Activated T-helper 1 cell treated with Interleukin-2 at 50 U/mL for 16 hours (primary cell): ENCODE results near the gene GSTM3.
A peak's percentile ranks its signal among the peaks of the same experiment; 100 is the strongest.
"Not testable (repeated sequence)": the region's sequence is repeated elsewhere in the genome, so short reads cannot be mapped to it uniquely, and the experiment has no call there.

Experiments
- DNase-seq: peaks from one replicate; pipeline ENCODE4 v3.0.0-alpha.2; 2020; ENCODE audit warnings: low read depth

Gene GSTM3

GRCh38 chr1:109697861-109698260 lies 43.0 kb downstream of the GSTM3 start:
- not testable (repeated sequence) for DNase-seq

- DNase-seq: no peak
These were observed 43.8 kb downstream of the GSTM3 start for GRCh38 chr1:109697066-109697465.

GRCh38 chr1:109695138-109695537 lies 45.7 kb downstream of the GSTM3 start:
- DNase-seq: not testable (repeated sequence)

- not testable (repeated sequence) for DNase-seq
These were observed 46.4 kb downstream of the GSTM3 start for GRCh38 chr1:109694400-109694799.

GRCh38 chr1:109691759-109692158 lies 49.1 kb downstream of the GSTM3 start:
- DNase-seq: no peak

- DNase-seq: no peak
These were observed 50.9 kb downstream of the GSTM3 start for GRCh38 chr1:109689844-109690405.

- DNase-seq: peak; percentile 81
These were observed 53.0 kb downstream of the GSTM3 start, which contains the start of gene GSTM1 for GRCh38 chr1:109687641-109688499. Gene GSTM1, plus strand, starts transcription at chr1:109687817. Its CDS starts 57 bp downstream, at chr1:109687874.

GRCh38 chr1:109687109-109687508 lies 53.7 kb downstream of the GSTM3 start:
- not testable (repeated sequence) for DNase-seq

GRCh38 chr1:109685890-109686289 lies 54.9 kb downstream of the GSTM3 start:
- DNase-seq: not testable (repeated sequence)

- not testable (repeated sequence) for DNase-seq
These were observed 55.4 kb downstream of the GSTM3 start for GRCh38 chr1:109685399-109685798.

GRCh38 chr1:109684777-109685176 lies 56.1 kb downstream of the GSTM3 start:
- DNase-seq: not testable (repeated sequence)
